K562 (cell line): Measurements from ENCODE around the gene TMEM63A. TPM values are rescaled to one million over a fixed set of nuclear protein-coding genes. Genes with fewer than 3 reads are reported as not detected.

Source experiments
- ATAC-seq: fragments of 200-7000 bp; cut with Tn5 transposase; 3 replicates; pipeline ENCODE4 v1.9.1; 2020; ENCODE audit warnings: moderate library complexity
- BruUV-seq: library from RNA; stranded (reverse); fragments of 400-500 nt; replicated peaks from 2 replicates; lab custom pipeline; 2021; lab: Mats Ljungman, UMichigan
- CTCF ChIA-PET: fragments of 300-600 bp; formaldehyde crosslinking; extraction: SDS; loops from one replicate; lab custom pipeline; 2021; ENCODE audit warnings: low intra/inter-chr PET ratio; lab: Yijun Ruan, JAX
- POLR2A ChIA-PET: fragments of 300-600, 350-650 bp; sonication (Branson Sonifier 250); formaldehyde crosslinking; extraction: SDS; loops from one replicate; lab custom pipeline; 2021; ENCODE audit warnings: antibody characterized with exemption, inconsistent platforms; lab: Yijun Ruan, JAX
- DNase-seq, 4 experiments: peaks; one replicate each; pipeline versions ENCODE4 v3.0.0 to v3.0.0-alpha.2; 2011 to 2018; ENCODE audit warnings: low spot score in 3 of 4, mixed read lengths in 3 of 4; ENCODE audit errors: extremely low read depth in 1 of 4
- FAIRE-seq: peaks from 2 replicates; lab custom pipeline; 2011; peaks lifted over from hg19 to GRCh38; lab: Jason Lieb, UNC
- H2AFZ ChIP-seq: 2 replicates; pipeline ENCODE4 v1.6.0; 2011; ENCODE audit warnings: low read depth, low read length, control low read depth, inconsistent platforms
- H3K27ac ChIP-seq: fragments of 200-600 bp; 3 replicates; pipeline ENCODE4 v1.8.0; 2011; ENCODE audit warnings: low read depth, mild to moderate bottlenecking, control low read depth, inconsistent platforms, low read length, moderate library complexity, mixed read lengths; ENCODE audit errors: extremely low read depth
- H3K27me3 ChIP-seq, 2 experiments: fragments of 300-600 bp in 1 of 2; 2 replicates in 1 of 2; 3 replicates in 1 of 2; pipeline versions ENCODE4 v1.6.0 to v1.8.0; 2011; ENCODE audit warnings: inconsistent platforms in 2 of 2, low read length in 2 of 2, mild to moderate bottlenecking in 1 of 2, mixed read lengths in 1 of 2, moderate library complexity in 1 of 2; ENCODE audit not compliant: control insufficient read depth in 2 of 2, insufficient read depth in 2 of 2
- H3K36me3 ChIP-seq: fragments of 300-600 bp; 3 replicates; pipeline ENCODE4 v1.8.0; 2011; ENCODE audit warnings: mild to moderate bottlenecking, low read length, inconsistent platforms; ENCODE audit not compliant: control insufficient read depth, insufficient read depth
- H3K4me1 ChIP-seq, 2 experiments: fragments of 200-600 bp in 1 of 2; replicated peaks in 1 of 2; 2 replicates in 1 of 2; 3 replicates in 1 of 2; pipeline versions ENCODE4 v1.5.1 to v1.8.0; 2011; ENCODE audit warnings: inconsistent platforms in 2 of 2, low read length in 2 of 2, mild to moderate bottlenecking in 1 of 2, mixed read lengths in 1 of 2, moderate library complexity in 1 of 2; ENCODE audit not compliant: control insufficient read depth in 2 of 2, insufficient read depth in 2 of 2
- H3K4me2 ChIP-seq: 2 replicates; pipeline ENCODE4 v1.6.1; 2011; ENCODE audit warnings: low read length, control low read depth, inconsistent platforms, mixed read lengths; ENCODE audit not compliant: insufficient read depth
- H3K4me3 ChIP-seq: fragments of 200-600 bp; sonication (generic), shearing (Covaris generic); 2 replicates; pipeline ENCODE4 v1.5.1; 2016; ENCODE audit warnings: control low read depth, inconsistent platforms
- H3K79me2 ChIP-seq: fragments of 200-600 bp; 3 replicates; pipeline ENCODE4 v1.8.0; 2011; ENCODE audit warnings: low read length, inconsistent platforms; ENCODE audit not compliant: control insufficient read depth, insufficient read depth
- H3K9ac ChIP-seq, 2 experiments: 2 replicates each; pipeline versions ENCODE4 v1.6.0 to v1.6.1; 2011; ENCODE audit warnings: low read depth in 2 of 2, low read length in 2 of 2, control low read depth in 1 of 2, inconsistent platforms in 1 of 2, mild to moderate bottlenecking in 1 of 2, mixed read lengths in 1 of 2; ENCODE audit not compliant: insufficient read depth in 1 of 2
- H3K9me1 ChIP-seq: one replicate; pipeline ENCODE4 v1.6.0; 2011; ENCODE audit warnings: inconsistent platforms, mild to moderate bottlenecking, low read length, moderate library complexity; ENCODE audit not compliant: control insufficient read depth, insufficient read depth
- H3K9me3 ChIP-seq: replicated peaks from 2 replicates; pipeline ENCODE4 v1.5.1; 2011; ENCODE audit warnings: low read depth, low read length, inconsistent platforms; ENCODE audit not compliant: control insufficient read depth, insufficient read depth
- H4K20me1 ChIP-seq: replicated peaks from 2 replicates; pipeline ENCODE4 v1.6.1; 2011; ENCODE audit warnings: low read length, inconsistent platforms, mixed read lengths; ENCODE audit not compliant: control insufficient read depth, insufficient read depth
- CTCFL ChIP-seq: IDR thresholded peaks from 2 replicates; pipeline ENCODE4 v1.6.1; 2011; ENCODE audit warnings: borderline replicate concordance, low read depth, mild to moderate bottlenecking, moderate library complexity, low read length; ENCODE audit not compliant: insufficient read depth, poor library complexity, severe bottlenecking
- GATAD2B ChIP-seq: fragments of 450-650 bp; IDR thresholded peaks from 2 replicates; pipeline ENCODE4 v1.6.1; 2017; ENCODE audit warnings: mild to moderate bottlenecking, borderline replicate concordance
- ID3 ChIP-seq, 2 experiments: fragments of 250-450 bp in 1 of 2; fragments of 450-650 bp in 1 of 2; sonication (Bioruptor Pico) in 1 of 2; IDR thresholded peaks; 2 replicates each; pipeline versions ENCODE4 v1.6.1 to v1.8.0; 2016 to 2021; ENCODE audit warnings: mild to moderate bottlenecking in 2 of 2, moderate library complexity in 2 of 2, missing compliant biosample characterization in 1 of 2, missing genetic modification characterization in 1 of 2
- ZNF507 ChIP-seq: conservative IDR thresholded peaks from 2 replicates; pipeline ENCODE4 v1.6.1; 2017; ENCODE audit warnings: missing genetic modification characterization, missing compliant biosample characterization
- WGBS: fragments of 100-300 bp; shearing (Covaris generic); methylation state at CpG from one replicate; pipeline ENCODE4 v1.1.6; 2016; ENCODE audit warnings: low coverage, mixed read lengths; ENCODE audit not compliant: insufficient coverage; ENCODE audit errors: missing lambda C conversion rate; 5-methylcytosine and 5-hydroxymethylcytosine counted together
- in situ Hi-C: fragments of 300-500 bp; cut with MboI; formaldehyde crosslinking; loops from 4 replicates; pipeline ENCODE4 v1.15.0; 2018; ENCODE audit warnings: inconsistent platforms, mixed read lengths
- intact Hi-C: fragments of 100-400 bp; cut with micrococcal nuclease; formaldehyde crosslinking; loops from 2 replicates; pipeline ENCODE4 v1.14.2; 2022
- polyA plus RNA-seq, 8 experiments: library from polyadenylated mRNA; depleted of rRNA in 4 of 8; stranded (reverse) in 5 of 8; unstranded in 3 of 8; fragments of >200 nt; fragmentation: Nextera tagmentation in 2 of 8; fragmentation: Illumina TruSeq in 1 of 8; extraction: Ambion mirVana in 2 of 8; extraction: Trizol in 1 of 8; gene quantifications; 2 replicates each; pipeline versions ENCODE4 v1.2.1 to v1.2.3, GENCODE V29; 2011 to 2014; ENCODE audit warnings: inconsistent platforms in 1 of 8, missing spikeins in 1 of 8
- total RNA-seq, 7 experiments: library from RNA; depleted of rRNA in 6 of 7; stranded (reverse); fragments of >200 nt in 6 of 7; fragmentation: Illumina TruSeq in 2 of 7; extraction: Trizol in 2 of 7; gene quantifications; 2 replicates each; pipeline versions ENCODE4 v1.2.1 to v1.2.3, GENCODE V29; 2011 to 2021; ENCODE audit warnings: low replicate concordance in 1 of 7

The TMEM63A gene
- total and polyA plus RNA-seq, 9 of the 15 experiments (the other 6 are each of a cell fraction or from before 2014, with no cell fraction given), result 2.0 to 54.6 (median 17.5) TPM

- FAIRE-seq (no peak), ATAC-seq (no peak), DNase-seq (no peak)
- no peak for TF ChIP-seq ZNF507 (tag)
- H3K27me3 ChIP-seq, result no peaks in the 10 kb centered on the region
- no peak overlapping the region for H3K4me3 ChIP-seq
- ChIA-PET CTCF (interaction anchor here (0.7 kb wide), 1 partner anchor 75 kb away, joined by 3 read pairs; no protein-coding TSS in a partner anchor), POLR2A (interaction anchor here (0.6 to 5.1 kb wide), 4 partner anchors 10 to 1017 kb away, joined by 3 to 37 read pairs (median 3); partner anchors contain the start of gene TMEM63A)
- H3K4me1 ChIP-seq, result no peaks in the 10 kb centered on the region
- H3K4me2 ChIP-seq, result no peak overlapping the region
- peaks cover 86% of the 10 kb centered on the region for H3K36me3 ChIP-seq
- H3K27ac ChIP-seq, result no peak overlapping the region
- no peaks in the 10 kb centered on the region for H3K9me1 ChIP-seq
- H3K9ac ChIP-seq, result no peak overlapping the region
- in situ Hi-C loops, result no loop called here
- no peaks in the 10 kb centered on the region for H3K79me2 ChIP-seq
- no peaks in the 10 kb centered on the region; the same call in 1 of the 2 replicates for H4K20me1 ChIP-seq
- H3K9me3 ChIP-seq, result no peaks in the 10 kb centered on the region
- intact Hi-C loops, result no loop called here
- 75% methylated on average over 11 of the region's 11 CpGs for WGBS
- H2AFZ ChIP-seq, result no peak overlapping the region
- BruUV-seq, result no TSS peak
Observed at GRCh38 chr1:225871359-225872074, 10.7 kb downstream of the TMEM63A start.

GRCh38 chr1:225870911-225871310 is 11.3 kb downstream of the TMEM63A start:
- H2AFZ ChIP-seq, result no peak overlapping the region
- no peak overlapping the region for H3K4me3 ChIP-seq
- H3K9ac ChIP-seq, result no peak overlapping the region
- in situ Hi-C loops (no loop called here), intact Hi-C loops (no loop called here)
- H3K27ac ChIP-seq, result no peak overlapping the region
- H3K9me3 ChIP-seq, result no peaks in the 10 kb centered on the region
- H3K36me3 ChIP-seq, result peaks cover 87% of the 10 kb centered on the region
- H3K27me3 ChIP-seq, result no peaks in the 10 kb centered on the region
- no peak overlapping the region for H3K4me2 ChIP-seq
- FAIRE-seq, result no peak
- TF ChIP-seq ID3 (CRISPR knock-in tag; IDR thresholded peaks at IDR 0.05) (no peak), ID3 (tag; IDR thresholded peaks at IDR 0.05) (no peak), GATAD2B (no peak), CTCFL (no peak)
- no peaks in the 10 kb centered on the region; the same call in 1 of the 2 replicates for H4K20me1 ChIP-seq
- DNase-seq, result no peak
- no peak for ATAC-seq
- ChIA-PET POLR2A (interaction anchor here (0.8 to 5.1 kb wide), 5 partner anchors 11 to 208 kb away, joined by 3 to 37 read pairs (median 3); partner anchors contain the start of gene TMEM63A), CTCF (no interaction called here)
- H3K9me1 ChIP-seq, result no peaks in the 10 kb centered on the region
- BruUV-seq, result no TSS peak
- no peaks in the 10 kb centered on the region for H3K4me1 ChIP-seq
- WGBS, result 85% methylated on average over 3 of the region's 3 CpGs
- H3K79me2 ChIP-seq, result no peaks in the 10 kb centered on the region
